Choroid plexus epithelial cell (primary cell): Measurements from ENCODE around the gene GNPDA1.

ENCODE experiments used
- DNase-seq: peaks from one replicate; pipeline ENCODE4 v3.0.0-alpha.2; 2010; ENCODE audit warnings: low read depth
- H3K4me3 ChIP-seq: 2 replicates; pipeline ENCODE4 v1.5.1; 2011; ENCODE audit warnings: low read depth, mild to moderate bottlenecking, control low read depth, low read length, moderate library complexity
- CTCF ChIP-seq: conservative IDR thresholded peaks from 2 replicates; pipeline ENCODE4 v1.5.1; 2011; ENCODE audit warnings: low read depth, mild to moderate bottlenecking, control low read depth, inconsistent platforms, low read length, moderate library complexity

Gene GNPDA1

GRCh38 chr5:142011572-142012185 lies 1.1 kb downstream of the GNPDA1 start:
- no peak for TF ChIP-seq CTCF
- H3K4me3 ChIP-seq, result peak overlapping the region; percentile 67
- no peak for DNase-seq

- H3K4me3 ChIP-seq, result no peak overlapping the region
- TF ChIP-seq CTCF, result no peak
- no peak for DNase-seq
These were observed 2.9 kb downstream of the GNPDA1 start for GRCh38 chr5:142009886-142010285.

- DNase-seq, result no peak
- TF ChIP-seq CTCF, result no peak
- H3K4me3 ChIP-seq, result no peak overlapping the region
These were observed 4.0 kb downstream of the GNPDA1 start for GRCh38 chr5:142008813-142009212.

GRCh38 chr5:142007237-142007544 lies 5.6 kb downstream of the GNPDA1 start:
- no peak overlapping the region for H3K4me3 ChIP-seq
- no peak for DNase-seq
- TF ChIP-seq CTCF, result no peak

GRCh38 chr5:142006363-142007236 lies 6.2 kb downstream of the GNPDA1 start:
- H3K4me3 ChIP-seq, result no peak overlapping the region
- TF ChIP-seq CTCF, result no peak
- DNase-seq, result peak; percentile 17

- no peak overlapping the region for H3K4me3 ChIP-seq
- no peak for TF ChIP-seq CTCF
These were observed 9.5 kb downstream of the GNPDA1 start for GRCh38 chr5:142003266-142003800.

More at GRCh38 chr5:142003266-142003800, 9.5 kb downstream of the GNPDA1 start:
- DNase-seq, result no peak
